GM23338 (cell line): ENCODE results near the gene GJB5. TPM values are rescaled to one million over a fixed set of nuclear protein-coding genes. Genes with fewer than 3 reads are reported as not detected.
A peak's percentile ranks its signal among the peaks of the same experiment; 100 is the strongest.

ENCODE experiments used
- ATAC-seq: fragments of 200-7000 bp; cut with Tn5 transposase; 3 replicates; pipeline ENCODE4 v1.9.1; 2020
- DNase-seq: peaks from one replicate; pipeline ENCODE4 v3.0.0-alpha.2; 2015; ENCODE audit warnings: low spot score
- H2AFZ ChIP-seq: fragments of 200-600 bp; sonication (generic); 2 replicates; pipeline ENCODE4 v1.8.0; 2016; ENCODE audit warnings: antibody characterized with exemption, mild to moderate bottlenecking, moderate library complexity
- H3F3A ChIP-seq: fragments of 200-600 bp; sonication (generic); replicated peaks from 2 replicates; pipeline ENCODE4 v1.8.0; 2017; ENCODE audit warnings: antibody characterized with exemption, mixed run types, low read depth
- H3K27ac ChIP-seq: fragments of 200-600 bp; sonication (generic); 2 replicates; pipeline ENCODE4 v1.6.1; 2016; ENCODE audit warnings: low read depth
- H3K27me3 ChIP-seq: fragments of 200-600 bp; sonication (generic); 2 replicates; pipeline ENCODE4 v1.8.0; 2016; ENCODE audit warnings: mild to moderate bottlenecking, mixed run types, moderate library complexity; ENCODE audit not compliant: insufficient read depth
- H3K36me3 ChIP-seq: fragments of 200-600 bp; sonication (generic); 2 replicates; pipeline ENCODE4 v1.8.0; 2016; ENCODE audit warnings: mild to moderate bottlenecking; ENCODE audit not compliant: insufficient read depth
- H3K4me1 ChIP-seq: fragments of 200-600 bp; sonication (generic); 2 replicates; pipeline ENCODE4 v1.8.0; 2016; ENCODE audit warnings: mild to moderate bottlenecking, moderate library complexity; ENCODE audit not compliant: insufficient read depth
- H3K4me2 ChIP-seq: fragments of 200-600 bp; sonication (generic); 2 replicates; pipeline ENCODE4 v1.7.1; 2017; ENCODE audit warnings: mixed run types
- H3K4me3 ChIP-seq: fragments of 200-600 bp; sonication (generic); 2 replicates; pipeline ENCODE4 v1.6.1; 2016; ENCODE audit warnings: mixed run types
- H3K79me2 ChIP-seq: fragments of 200-600 bp; sonication (generic); replicated peaks from 2 replicates; pipeline ENCODE4 v1.8.0; 2017; ENCODE audit warnings: mild to moderate bottlenecking; ENCODE audit not compliant: insufficient read depth
- H3K9me2 ChIP-seq: fragments of 200-600 bp; sonication (generic); 2 replicates; pipeline ENCODE4 v1.8.0; 2017; ENCODE audit not compliant: insufficient read depth
- H4K20me1 ChIP-seq: fragments of 200-600 bp; sonication (generic); replicated peaks from 2 replicates; pipeline ENCODE4 v1.8.0; 2017; ENCODE audit warnings: mild to moderate bottlenecking; ENCODE audit not compliant: insufficient read depth
- H3K27ac Mint-ChIP-seq: 2 replicates; pipeline ENCODE4 v1.8.0; 2020; ENCODE audit warnings: inconsistent platforms, mild to moderate bottlenecking, moderate library complexity, mixed read lengths
- H3K27me3 Mint-ChIP-seq: 3 replicates; pipeline ENCODE4 v1.8.0; 2022; ENCODE audit warnings: low read depth, mild to moderate bottlenecking, moderate library complexity, mixed read lengths, inconsistent platforms; ENCODE audit not compliant: insufficient read depth, poor library complexity
- H3K36me3 Mint-ChIP-seq: 3 replicates; pipeline ENCODE4 v1.8.0; 2021; ENCODE audit warnings: low read depth, mild to moderate bottlenecking, inconsistent platforms, moderate library complexity, mixed read lengths
- H3K4me1 Mint-ChIP-seq: 3 replicates; pipeline ENCODE4 v1.8.0; 2020; ENCODE audit warnings: mild to moderate bottlenecking, inconsistent platforms, mixed read lengths
- H3K4me3 Mint-ChIP-seq: 3 replicates; pipeline ENCODE4 v1.8.0; 2021; ENCODE audit warnings: moderate library complexity, mild to moderate bottlenecking, inconsistent platforms, mixed read lengths
- H3K9me3 Mint-ChIP-seq: 3 replicates; pipeline ENCODE4 v1.8.0; 2020; ENCODE audit warnings: moderate library complexity, mild to moderate bottlenecking, inconsistent platforms, mixed read lengths
- CTCF ChIP-seq, 2 experiments: fragments of 200-600 bp in 1 of 2; sonication (generic) in 1 of 2; conservative IDR thresholded peaks; 2 replicates each; pipeline versions ENCODE4 v1.5.1 to v1.6.1; 2016 to 2017; ENCODE audit warnings: antibody characterized with exemption in 2 of 2, low read depth in 2 of 2, mild to moderate bottlenecking in 2 of 2, moderate library complexity in 1 of 2
- POLR2AphosphoS5 ChIP-seq: IDR thresholded peaks from 2 replicates; pipeline ENCODE4 v1.6.1; 2016; ENCODE audit warnings: antibody characterized with exemption, low read depth
- STAT1 ChIP-seq: IDR thresholded peaks from one replicate; pipeline ENCODE4 v1.6.1; 2016; ENCODE audit warnings: antibody characterized with exemption; ENCODE audit not compliant: unreplicated experiment
- ZNF462 ChIP-seq: fragments of 250-450 bp; sonication (Bioruptor Pico); IDR thresholded peaks from 2 replicates; pipeline ENCODE4 v1.5.0; 2020; ENCODE audit warnings: mild to moderate bottlenecking, moderate library complexity
- polyA plus RNA-seq: library from polyadenylated mRNA; unstranded; fragments of >200 nt; fragmentation: Nextera tagmentation; extraction: Ambion mirVana; gene quantifications from 2 replicates; pipeline ENCODE4 v1.2.1, GENCODE V29; 2016
- total RNA-seq: library from RNA; depleted of rRNA; stranded (reverse); fragments of >200 nt; shearing (Covaris generic); gene quantifications from 2 replicates; pipeline ENCODE4 v1.2.3, GENCODE V29; 2014

Gene GJB5
- total and polyA plus RNA-seq, 2 experiments from 2014 or later = 1.4 TPM; not detected in 1

- no peak for TF ChIP-seq ZNF462
Measured at GRCh38 chr1:34785875-34786470, 31.1 kb downstream of the GJB5 start (continued).

GRCh38 chr1:34786521-34787325 lies 31.9 kb downstream of the GJB5 start:
- Histone ChIP-seq H3K4me3 (no peak overlapping the region), H3K79me2 (no peaks in the 10 kb centered on the region), H2AFZ (no peak overlapping the region), H3F3A (no peaks in the 10 kb centered on the region), H3K27ac (no peak overlapping the region), H3K4me1 (no peaks in the 10 kb centered on the region; the same call in 1 of the 2 replicates), H3K36me3 (no peaks in the 10 kb centered on the region), H3K27me3 (peaks cover 15% of the 10 kb centered on the region), H3K4me2 (no peak overlapping the region), H3K9me2 (no peaks in the 10 kb centered on the region), H4K20me1 (no peaks in the 10 kb centered on the region)
- H3K4me3 Mint-ChIP-seq = no peak overlapping the region
- H3K27me3 Mint-ChIP-seq = peaks cover 24% of the 10 kb centered on the region
- TF ChIP-seq STAT1 (no peak), POLR2AphosphoS5 (no peak), CTCF (conservative IDR thresholded peaks at IDR 0.05; ENCODE audit: low read depth in 2 of 2) (peak; percentile 70 to 95)
- ATAC-seq (peak; percentile 62), DNase-seq (peak; percentile 89)
- H3K36me3 Mint-ChIP-seq = no peaks in the 10 kb centered on the region
- H3K9me3 Mint-ChIP-seq = no peaks in the 10 kb centered on the region
- H3K4me1 Mint-ChIP-seq = peaks cover 5% of the 10 kb centered on the region
- H3K27ac Mint-ChIP-seq = no peak overlapping the region
